Endodermal cell (in vitro differentiated cells): ENCODE results near the gene PYGO2. TPM values are rescaled to one million over a fixed set of nuclear protein-coding genes. Genes with fewer than 3 reads are reported as not detected.

ENCODE experiments used
- DNase-seq: peaks from one replicate; pipeline ENCODE4 v3.0.0-alpha.2; 2017
- H3K27ac ChIP-seq: 2 replicates; pipeline ENCODE4 v1.5.1; 2013; ENCODE audit warnings: mild to moderate bottlenecking, low read depth, low read length, moderate library complexity
- H3K27me3 ChIP-seq: 2 replicates; pipeline ENCODE4 v1.6.1; 2013; ENCODE audit warnings: mild to moderate bottlenecking, low read length, moderate library complexity; ENCODE audit not compliant: insufficient read depth, control insufficient read depth, poor library complexity, severe bottlenecking
- H3K36me3 ChIP-seq: 2 replicates; pipeline ENCODE4 v1.7.0; 2013; ENCODE audit warnings: mild to moderate bottlenecking, low read length, moderate library complexity; ENCODE audit not compliant: control insufficient read depth, insufficient read depth
- H3K4me1 ChIP-seq: one replicate; pipeline ENCODE4 v1.7.0; 2013; ENCODE audit warnings: low read length; ENCODE audit not compliant: control insufficient read depth, insufficient read depth
- H3K4me3 ChIP-seq: 2 replicates; pipeline ENCODE4 v1.5.1; 2013; ENCODE audit warnings: mild to moderate bottlenecking, low read length, moderate library complexity
- H3K9ac ChIP-seq: 2 replicates; pipeline ENCODE4 v1.6.1; 2013; ENCODE audit warnings: mild to moderate bottlenecking, low read length, moderate library complexity; ENCODE audit not compliant: poor library complexity, severe bottlenecking; ENCODE audit errors: extremely low read depth
- H3K9me3 ChIP-seq: 2 replicates; pipeline ENCODE4 v1.6.1; 2013; ENCODE audit warnings: mild to moderate bottlenecking, low read length, moderate library complexity; ENCODE audit not compliant: control insufficient read depth
- H3K27ac Mint-ChIP-seq: 2 replicates; pipeline ENCODE4 v1.8.0; 2020; ENCODE audit warnings: mixed read lengths
- H3K27me3 Mint-ChIP-seq: 2 replicates; pipeline ENCODE4 v1.8.0; 2021; ENCODE audit warnings: mild to moderate bottlenecking, mixed read lengths; ENCODE audit not compliant: insufficient read depth
- H3K36me3 Mint-ChIP-seq: 2 replicates; pipeline ENCODE4 v1.8.0; 2020; ENCODE audit warnings: low read depth, mixed read lengths
- H3K4me1 Mint-ChIP-seq: 2 replicates; pipeline ENCODE4 v1.8.0; 2020; ENCODE audit warnings: mixed read lengths
- H3K4me3 Mint-ChIP-seq: 2 replicates; pipeline ENCODE4 v1.8.0; 2020; ENCODE audit warnings: mild to moderate bottlenecking, moderate library complexity, mixed read lengths
- H3K9me3 Mint-ChIP-seq: 2 replicates; pipeline ENCODE4 v1.8.0; 2020; ENCODE audit warnings: mild to moderate bottlenecking, mixed read lengths
- WGBS, 2 experiments: methylation state at CpG; one replicate each; pipeline versions ENCODE4 v1.1.5 to v1.1.7; 2013; ENCODE audit warnings: missing lambda C conversion rate in 2 of 2, mixed read lengths in 1 of 2; ENCODE audit not compliant: insufficient coverage in 1 of 2, insufficient read length in 1 of 2; 5-methylcytosine and 5-hydroxymethylcytosine counted together
- total RNA-seq, 2 donors: library from RNA; stranded (reverse); fragmentation: NEBNext Ultra II Directional in 1 of 2; extraction: Animal tissue kit (Norgen Biotek cat#: 25700) in 1 of 2; gene quantifications; 2 replicates in 1 of 2; 3 replicates in 1 of 2; pipeline ENCODE4 v1.2.1, GENCODE V29; 2021
- TF ChIP-seq, protein P1 (sequence below): fragments of 200-600 bp; sonication (generic); conservative IDR thresholded peaks from 2 replicates; pipeline ENCODE4 v1.5.0; 2021; ENCODE audit warnings: antibody characterized with exemption, mild to moderate bottlenecking

Gene PYGO2
- total RNA-seq, 2 donors from 2014 or later = 33.4 to 40.4 TPM

DNA sequence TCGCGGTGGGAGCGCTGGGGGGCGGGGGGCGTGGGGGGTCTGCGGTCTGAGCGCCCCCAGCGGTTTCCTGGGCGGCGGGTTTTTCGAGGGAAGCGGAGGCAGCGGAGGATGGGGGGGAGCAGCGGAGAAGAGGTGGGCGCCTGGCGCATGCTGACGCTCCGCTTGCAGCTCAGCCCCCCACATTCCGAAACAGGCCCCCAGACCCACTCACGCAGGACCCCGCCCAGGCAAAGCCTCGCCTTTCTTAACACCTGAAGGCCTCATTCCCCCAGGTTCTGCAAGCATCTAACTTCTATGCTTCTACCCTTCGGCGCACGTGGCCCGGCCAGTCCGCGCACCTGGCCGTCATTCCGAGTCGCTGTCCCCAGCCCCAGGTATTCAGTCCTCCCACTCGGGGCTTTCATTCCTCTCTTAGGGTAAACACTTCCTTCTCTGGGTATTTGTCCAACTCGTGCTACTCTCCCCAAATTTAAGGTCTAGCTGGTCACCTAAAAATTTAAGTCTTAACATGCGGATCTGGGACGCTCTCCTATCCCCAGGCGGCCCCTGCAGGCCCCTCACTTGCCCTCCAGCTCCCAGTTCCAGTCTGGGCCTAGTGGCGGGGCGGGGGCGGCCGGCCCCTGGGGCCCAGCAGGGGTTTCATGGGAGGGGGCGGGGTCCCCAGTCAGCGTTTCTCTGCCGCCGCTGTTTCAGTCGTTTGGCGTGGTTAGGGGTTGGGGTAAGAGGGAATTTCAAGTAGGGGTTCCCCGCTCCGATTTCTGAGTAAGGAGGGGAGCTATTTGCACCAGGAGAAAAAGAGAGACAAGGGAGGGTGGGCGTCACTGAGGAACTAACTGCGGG is 38.2 kb upstream of the PYGO2 start:
- Histone ChIP-seq H3K9ac (peak overlapping the region; percentile 11), H3K36me3 (no peaks in the 10 kb centered on the region), H3K27ac (peak overlapping the region; percentile 83), H3K4me1 (peaks cover 7% of the 10 kb centered on the region), H3K9me3 (no peaks in the 10 kb centered on the region), H3K4me3 (peak overlapping the region; percentile 86), H3K27me3 (no peaks in the 10 kb centered on the region)
- TF ChIP-seq, protein P1, sequence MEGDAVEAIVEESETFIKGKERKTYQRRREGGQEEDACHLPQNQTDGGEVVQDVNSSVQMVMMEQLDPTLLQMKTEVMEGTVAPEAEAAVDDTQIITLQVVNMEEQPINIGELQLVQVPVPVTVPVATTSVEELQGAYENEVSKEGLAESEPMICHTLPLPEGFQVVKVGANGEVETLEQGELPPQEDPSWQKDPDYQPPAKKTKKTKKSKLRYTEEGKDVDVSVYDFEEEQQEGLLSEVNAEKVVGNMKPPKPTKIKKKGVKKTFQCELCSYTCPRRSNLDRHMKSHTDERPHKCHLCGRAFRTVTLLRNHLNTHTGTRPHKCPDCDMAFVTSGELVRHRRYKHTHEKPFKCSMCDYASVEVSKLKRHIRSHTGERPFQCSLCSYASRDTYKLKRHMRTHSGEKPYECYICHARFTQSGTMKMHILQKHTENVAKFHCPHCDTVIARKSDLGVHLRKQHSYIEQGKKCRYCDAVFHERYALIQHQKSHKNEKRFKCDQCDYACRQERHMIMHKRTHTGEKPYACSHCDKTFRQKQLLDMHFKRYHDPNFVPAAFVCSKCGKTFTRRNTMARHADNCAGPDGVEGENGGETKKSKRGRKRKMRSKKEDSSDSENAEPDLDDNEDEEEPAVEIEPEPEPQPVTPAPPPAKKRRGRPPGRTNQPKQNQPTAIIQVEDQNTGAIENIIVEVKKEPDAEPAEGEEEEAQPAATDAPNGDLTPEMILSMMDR = no peak
- H3K9me3 Mint-ChIP-seq = no peaks in the 10 kb centered on the region
- peaks cover 16% of the 10 kb centered on the region for H3K4me1 Mint-ChIP-seq
- H3K27me3 Mint-ChIP-seq = peaks cover 6% of the 10 kb centered on the region
- H3K27ac Mint-ChIP-seq = peak overlapping the region; percentile 94
- H3K36me3 Mint-ChIP-seq = no peaks in the 10 kb centered on the region
- peak; percentile 86 for DNase-seq
- H3K4me3 Mint-ChIP-seq = peak overlapping the region; percentile 93
- 1 to 4% methylated on average over 23 to 50 of the region's 50 CpGs for WGBS, 2 experiments

DNA sequence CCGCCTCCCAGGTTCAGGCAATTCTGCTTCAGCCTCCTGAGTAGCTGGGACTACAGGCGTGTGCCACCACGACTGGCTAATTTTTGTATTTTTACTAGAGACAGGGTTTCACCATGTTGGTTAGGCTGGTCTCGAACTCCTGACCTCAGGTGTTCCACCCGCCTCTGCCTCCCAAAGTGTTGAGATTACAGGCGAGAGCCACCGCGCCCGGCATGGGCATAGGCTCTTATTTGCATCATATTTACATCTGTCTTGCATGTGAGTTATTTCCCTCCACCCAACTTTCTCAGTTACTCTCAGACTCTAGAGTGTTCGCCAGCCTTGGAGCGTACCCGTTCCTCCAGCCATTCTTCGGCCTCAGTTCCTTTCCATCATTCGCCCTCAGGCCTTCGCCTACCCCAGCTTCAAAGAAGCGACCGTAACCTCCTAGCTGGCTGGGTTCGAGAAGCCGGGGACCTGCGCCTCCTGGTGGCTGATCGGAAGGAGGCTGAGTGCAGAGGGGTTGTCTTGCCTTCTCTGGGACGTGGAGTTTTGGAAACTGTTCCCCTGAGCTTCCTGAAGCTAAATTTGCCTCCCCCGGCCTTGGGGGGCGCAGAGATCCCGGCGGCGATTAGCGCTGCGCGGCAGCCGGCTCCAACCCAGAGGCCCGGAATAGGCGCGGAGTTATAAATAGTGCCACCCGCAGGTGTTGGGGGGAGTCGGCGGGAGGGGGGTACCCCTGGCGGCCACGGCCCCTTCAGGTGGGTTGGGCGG is 37.4 kb upstream of the PYGO2 start:
- H3K9me3 ChIP-seq = no peaks in the 10 kb centered on the region
- H3K27ac Mint-ChIP-seq = peak overlapping the region; percentile 70
- no peaks in the 10 kb centered on the region for H3K36me3 ChIP-seq
- TF ChIP-seq, protein P1 = peak; percentile 94
- H3K27ac ChIP-seq = no peak overlapping the region
- peaks cover 6% of the 10 kb centered on the region for H3K27me3 Mint-ChIP-seq
- H3K4me1 Mint-ChIP-seq = peaks cover 10% of the 10 kb centered on the region
- 25 to 53% methylated on average over 16 to 40 of the region's 40 CpGs for WGBS, 2 experiments
- H3K36me3 Mint-ChIP-seq = no peaks in the 10 kb centered on the region
- no peaks in the 10 kb centered on the region for H3K27me3 ChIP-seq
- H3K9me3 Mint-ChIP-seq = no peaks in the 10 kb centered on the region
- H3K4me1 ChIP-seq = no peaks in the 10 kb centered on the region
- peak overlapping the region; percentile 93 for H3K4me3 Mint-ChIP-seq
- no peak overlapping the region for H3K9ac ChIP-seq
- DNase-seq = peak; percentile 94
- H3K4me3 ChIP-seq = no peak overlapping the region

DNA sequence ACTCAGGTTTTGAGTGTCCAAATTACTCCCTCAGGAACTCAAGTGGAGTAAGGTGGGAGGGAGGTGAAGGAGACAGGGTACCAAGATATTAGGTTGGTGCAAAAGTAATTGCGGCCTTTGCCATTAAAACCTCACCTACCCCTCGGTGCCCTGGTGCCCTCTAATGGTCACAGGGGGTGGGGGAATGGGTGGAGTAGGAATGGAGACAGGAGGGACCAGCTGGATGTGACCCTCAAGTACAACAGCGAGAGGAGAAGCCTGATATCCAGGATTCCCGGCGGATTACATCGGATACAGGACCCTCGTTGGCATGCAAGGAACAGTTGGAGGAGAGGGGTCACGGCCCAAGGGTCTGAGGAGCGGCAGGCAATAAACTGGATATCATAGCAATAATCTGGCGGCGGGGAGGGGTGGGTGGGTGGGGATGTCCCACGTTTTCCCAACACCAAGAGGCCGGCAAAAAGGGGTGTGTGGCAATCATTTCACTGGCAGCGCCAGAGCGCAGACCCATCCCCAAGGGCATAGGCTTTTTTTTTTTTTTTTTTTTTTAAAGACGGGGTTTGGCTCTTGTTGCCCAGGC is 36.7 kb upstream of the PYGO2 start:
- DNase-seq = no peak
- H3K4me1 Mint-ChIP-seq = peaks cover 10% of the 10 kb centered on the region
- no peaks in the 10 kb centered on the region for H3K27me3 ChIP-seq
- TF ChIP-seq, protein P1 = peak; percentile 51
- H3K4me3 ChIP-seq = no peak overlapping the region
- H3K9me3 ChIP-seq = no peaks in the 10 kb centered on the region
- H3K27me3 Mint-ChIP-seq = peaks cover 6% of the 10 kb centered on the region
- H3K4me3 Mint-ChIP-seq = no peak overlapping the region
- no peaks in the 10 kb centered on the region for H3K9me3 Mint-ChIP-seq
- no peak overlapping the region for H3K27ac ChIP-seq
- no peaks in the 10 kb centered on the region for H3K36me3 ChIP-seq
- no peak overlapping the region for H3K9ac ChIP-seq
- no peaks in the 10 kb centered on the region for H3K36me3 Mint-ChIP-seq
- no peaks in the 10 kb centered on the region for H3K4me1 ChIP-seq
- WGBS, 2 experiments = 92 to 93% methylated on average over 5 to 16 of the region's 16 CpGs
- H3K27ac Mint-ChIP-seq = no peak overlapping the region
